Iris pigment epithelial cell (primary cell): Measurements from ENCODE around the gene ZYG11A.

Source experiments
- DNase-seq: peaks from one replicate; pipeline ENCODE4 v3.0.0-alpha.2; 2011; ENCODE audit warnings: low read depth

Gene ZYG11A

GRCh38 chr1:52918201-52918600, 75.6 kb downstream of the ZYG11A start:
- no peak for DNase-seq

GRCh38 chr1:52919051-52919722, 76.6 kb downstream of the ZYG11A start:
- DNase-seq = no peak

GRCh38 chr1:52919723-52920483, 77.3 kb downstream of the ZYG11A start:
- DNase-seq = no peak

GRCh38 chr1:52920791-52921291, 78.3 kb downstream of the ZYG11A start:
- DNase-seq = no peak

GRCh38 chr1:52925571-52926005, 83.0 kb downstream of the ZYG11A start:
- DNase-seq = no peak

- DNase-seq = no peak
Observed at GRCh38 chr1:52926864-52927211, 84.3 kb downstream of the ZYG11A start.

- DNase-seq = peak; percentile 62
Observed at GRCh38 chr1:52927212-52928014, 84.9 kb downstream of the ZYG11A start, which contains the start of gene SCP2. Gene SCP2, plus strand, starts transcription at chr1:52927276. Its CDS starts 121 bp downstream, at chr1:52927397.

DNA sequence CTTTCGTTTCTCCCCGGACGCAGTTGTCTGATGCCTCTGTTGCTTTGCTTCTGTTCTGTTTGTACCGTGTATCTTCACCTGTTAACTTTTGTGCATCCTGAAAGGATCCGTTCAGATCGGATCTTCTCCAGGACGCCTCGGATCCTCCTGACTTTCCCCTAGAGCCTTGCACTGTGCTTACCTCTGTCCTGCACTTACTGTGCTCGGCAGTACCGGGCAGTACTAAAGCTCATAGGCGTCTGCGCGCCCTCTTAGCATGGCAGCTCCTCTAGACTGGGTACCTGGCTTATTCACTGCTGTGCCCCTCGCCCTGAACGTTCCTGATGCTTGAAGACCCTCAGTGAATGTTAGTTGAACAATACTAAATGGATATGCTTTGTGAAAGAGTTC, 85.5 kb downstream of the ZYG11A start:
- DNase-seq = no peak

DNA sequence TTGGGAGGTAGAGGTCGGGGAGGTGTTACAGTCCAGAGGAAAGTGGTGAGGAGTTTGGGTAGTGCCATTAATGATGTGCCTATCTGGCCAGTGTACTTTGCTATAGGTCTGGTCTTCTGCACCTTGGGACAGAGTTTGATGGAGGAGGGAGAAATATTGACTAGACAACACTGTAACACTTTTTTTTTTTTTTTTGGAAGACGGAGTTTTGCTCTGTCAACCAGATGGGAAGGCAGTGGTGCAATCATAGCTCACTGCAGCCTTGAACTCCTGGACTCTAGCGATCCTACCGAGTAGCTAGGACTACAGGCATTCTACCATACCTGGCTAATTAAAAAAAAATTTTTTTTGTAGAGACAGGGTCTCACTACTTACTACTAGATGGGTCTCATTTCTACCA, 86.5 kb downstream of the ZYG11A start:
- no peak for DNase-seq

DNA sequence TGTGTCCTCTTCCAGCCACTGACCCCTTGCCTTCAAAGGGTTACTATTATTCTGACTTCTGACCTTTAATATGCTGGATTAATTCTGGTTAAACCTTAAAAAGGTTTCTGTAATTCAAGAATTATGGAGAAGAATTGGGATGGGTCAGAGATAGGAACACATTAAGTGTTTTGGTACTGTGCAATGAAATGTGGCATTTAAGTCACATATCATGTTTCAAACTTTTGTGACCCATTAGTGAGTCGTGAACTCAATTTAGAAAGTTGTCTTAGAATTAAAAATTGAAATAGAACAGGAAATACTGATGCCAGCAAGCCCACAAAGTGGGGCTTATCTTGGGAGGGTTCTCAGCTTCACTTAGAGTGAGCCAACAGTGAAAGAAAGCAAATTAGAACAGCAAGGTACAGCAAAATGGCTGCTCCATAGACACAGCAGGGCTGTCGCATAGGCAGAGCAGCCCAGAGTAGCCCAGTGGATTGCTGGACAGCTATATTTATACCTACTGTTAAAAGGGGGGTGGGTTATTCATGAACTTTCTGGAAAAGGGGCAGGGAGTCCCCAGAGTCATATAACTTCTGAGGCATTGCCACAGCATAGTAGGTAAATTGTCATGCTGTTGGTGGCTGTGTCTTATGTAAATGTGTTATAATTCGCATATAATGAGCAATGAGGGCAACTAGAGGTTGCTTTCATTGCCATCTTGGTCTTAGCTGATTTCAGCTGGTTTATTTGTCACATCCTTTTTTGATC, 95.0 kb downstream of the ZYG11A start:
- no peak for DNase-seq

- DNase-seq = no peak
Observed at GRCh38 chr1:52938183-52938451, 95.6 kb downstream of the ZYG11A start.

DNA sequence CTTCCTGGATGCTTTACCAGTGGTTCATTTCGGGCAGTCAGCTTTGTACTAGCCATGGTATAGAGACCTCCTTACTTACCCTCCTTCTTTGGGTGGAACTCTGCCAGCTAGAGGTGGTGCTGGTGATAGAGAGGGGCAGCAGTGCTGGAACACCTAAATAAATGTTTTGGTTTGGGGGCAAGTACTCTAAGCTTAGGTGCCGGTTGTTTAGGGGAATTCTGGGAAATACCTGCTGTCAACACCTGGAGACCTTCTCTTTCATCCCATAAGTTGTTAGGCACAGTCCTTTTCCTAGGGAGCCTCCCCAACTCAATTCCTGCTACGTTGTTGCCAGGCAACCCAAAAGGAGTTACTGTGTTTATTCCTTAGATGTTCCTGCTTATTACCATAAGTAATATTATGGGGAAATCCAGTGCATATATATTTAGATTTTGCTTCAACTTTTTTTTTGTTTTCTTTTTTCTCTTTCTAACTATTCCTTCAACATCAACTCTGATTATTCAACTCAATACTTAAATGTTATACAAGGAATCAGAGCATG, 101.4 kb downstream of the ZYG11A start:
- no peak for DNase-seq

GRCh38 chr1:52944566-52944965, 102.0 kb downstream of the ZYG11A start:
- no peak for DNase-seq
